ENCODE results near the gene MAP3K12. TPM values are rescaled to one million over a fixed set of nuclear protein-coding genes. Genes with fewer than 3 reads are reported as not detected.

Gene MAP3K12
- polyA plus RNA-seq, 3 donors, result 1.7 to 31.4 (median 2.0) TPM

DNA sequence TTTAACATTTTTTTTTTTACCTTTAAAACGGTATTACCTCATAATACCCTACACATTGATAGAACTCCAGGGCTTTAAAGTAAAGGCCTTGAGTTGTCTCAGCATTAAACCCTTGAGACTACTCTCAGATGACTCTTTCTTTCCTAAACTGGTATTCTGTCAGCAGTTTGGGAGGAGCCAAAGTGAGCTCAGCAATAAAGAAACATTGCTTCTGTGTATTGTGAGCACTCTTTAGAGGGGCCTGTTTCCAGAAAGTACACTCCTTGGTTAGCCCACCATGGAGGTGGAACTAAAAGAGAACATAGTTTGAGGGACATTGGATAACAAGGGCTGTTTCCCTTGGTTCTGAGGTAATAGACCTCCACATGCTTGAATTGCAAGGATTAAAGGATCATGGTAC lies 20.4 kb downstream of the MAP3K12 start:
- Histone ChIP-seq H3K9ac (ENCODE audit: insufficient read depth, low read length, poor library complexity, severe bottlenecking) (no peak overlapping the region), H3K27me3 (ENCODE audit: control insufficient read depth in 2 of 2, insufficient read depth in 2 of 2, low read length in 2 of 2) (no peaks in the 10 kb centered on the region), H3K4me2 (replicated peaks; ENCODE audit: extremely low read depth, low read length, poor library complexity, severe bottlenecking) (no peak overlapping the region), H3K79me2 (ENCODE audit: insufficient read depth, low read length) (peaks cover 45% of the 10 kb centered on the region), H3K9me3 (replicated peaks in 1 of 2; ENCODE audit: control insufficient read depth in 1 of 2, insufficient read depth in 1 of 2, low read length in 2 of 2) (no peaks in the 10 kb centered on the region), H4K20me1 (ENCODE audit: insufficient read depth, low read length) (peaks cover 99% of the 10 kb centered on the region), H3K4me1 (ENCODE audit: control insufficient read depth in 1 of 2, insufficient read depth in 2 of 2, low read length in 2 of 2) (no peaks in the 10 kb centered on the region), H3K36me3 (replicated peaks in 1 of 2; ENCODE audit: control insufficient read depth in 1 of 2, insufficient read depth in 2 of 2, low read length in 2 of 2) (peaks cover 91 to 100% of the 10 kb centered on the region in 2 donors), H2AFZ (ENCODE audit: insufficient read depth, low read depth, low read length, poor library complexity, severe bottlenecking) (no peak overlapping the region), H3K27ac (ENCODE audit: low read depth in 1 of 2, low read length in 2 of 2) (no peak overlapping the region), H3K4me3 (replicated peaks in 1 of 3; ENCODE audit: low read depth in 2 of 3, low read length in 3 of 3) (no peak overlapping the region)
- H3K9me3 Mint-ChIP-seq, result no peaks in the 10 kb centered on the region
- H3K4me3 Mint-ChIP-seq, result no peak overlapping the region
- H3K27ac Mint-ChIP-seq, result no peak overlapping the region
- 86% methylated on average over 1 of the region's 1 CpG for WGBS (ENCODE audit: insufficient coverage)
- peaks cover 69 to 82% of the 10 kb centered on the region in 2 donors for H3K36me3 Mint-ChIP-seq
- H3K27me3 Mint-ChIP-seq (ENCODE audit: low read depth in 3 of 3), result no peaks in the 10 kb centered on the region
- intact Hi-C loops (cut with micrococcal nuclease), result no loop called here
- DNase-seq, result no peak
- TF ChIP-seq, protein P1, sequence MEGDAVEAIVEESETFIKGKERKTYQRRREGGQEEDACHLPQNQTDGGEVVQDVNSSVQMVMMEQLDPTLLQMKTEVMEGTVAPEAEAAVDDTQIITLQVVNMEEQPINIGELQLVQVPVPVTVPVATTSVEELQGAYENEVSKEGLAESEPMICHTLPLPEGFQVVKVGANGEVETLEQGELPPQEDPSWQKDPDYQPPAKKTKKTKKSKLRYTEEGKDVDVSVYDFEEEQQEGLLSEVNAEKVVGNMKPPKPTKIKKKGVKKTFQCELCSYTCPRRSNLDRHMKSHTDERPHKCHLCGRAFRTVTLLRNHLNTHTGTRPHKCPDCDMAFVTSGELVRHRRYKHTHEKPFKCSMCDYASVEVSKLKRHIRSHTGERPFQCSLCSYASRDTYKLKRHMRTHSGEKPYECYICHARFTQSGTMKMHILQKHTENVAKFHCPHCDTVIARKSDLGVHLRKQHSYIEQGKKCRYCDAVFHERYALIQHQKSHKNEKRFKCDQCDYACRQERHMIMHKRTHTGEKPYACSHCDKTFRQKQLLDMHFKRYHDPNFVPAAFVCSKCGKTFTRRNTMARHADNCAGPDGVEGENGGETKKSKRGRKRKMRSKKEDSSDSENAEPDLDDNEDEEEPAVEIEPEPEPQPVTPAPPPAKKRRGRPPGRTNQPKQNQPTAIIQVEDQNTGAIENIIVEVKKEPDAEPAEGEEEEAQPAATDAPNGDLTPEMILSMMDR (IDR thresholded peaks at IDR 0.05), result no peak
- H3K4me1 Mint-ChIP-seq, result no peaks in the 10 kb centered on the region

DNA sequence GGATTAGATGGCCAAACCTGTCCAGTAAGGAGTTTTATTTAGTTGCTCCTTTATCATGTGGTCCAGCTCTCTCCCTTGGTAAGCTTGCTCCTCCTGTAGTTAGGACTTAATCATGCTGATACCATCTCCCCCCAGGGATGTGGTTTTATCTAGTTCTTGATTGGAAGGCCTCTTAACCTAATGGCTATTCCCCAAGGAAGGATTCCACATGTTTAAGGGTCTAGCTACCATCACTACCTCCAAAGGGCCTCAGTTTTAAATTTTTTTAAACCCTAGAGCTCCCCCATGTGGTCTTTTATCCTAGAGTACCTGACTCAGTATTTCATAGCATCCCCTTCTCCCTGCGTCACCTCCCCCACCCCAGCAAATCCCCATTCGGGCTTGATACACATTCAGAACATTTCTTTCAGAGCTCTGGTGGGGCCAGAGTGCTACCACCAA lies 22.5 kb downstream of the MAP3K12 start:
- Histone ChIP-seq H3K9ac (ENCODE audit: insufficient read depth, low read length, poor library complexity, severe bottlenecking) (no peak overlapping the region), H3K36me3 (replicated peaks in 1 of 2; ENCODE audit: control insufficient read depth in 1 of 2, insufficient read depth in 2 of 2, low read length in 2 of 2) (peaks cover 92 to 100% of the 10 kb centered on the region in 2 donors), H3K27ac (ENCODE audit: low read depth in 1 of 2, low read length in 2 of 2) (peak overlapping the region in 1 of 2 donors; percentile 6), H3K79me2 (ENCODE audit: insufficient read depth, low read length) (peaks cover 66% of the 10 kb centered on the region), H3K9me3 (replicated peaks in 1 of 2; ENCODE audit: control insufficient read depth in 1 of 2, insufficient read depth in 1 of 2, low read length in 2 of 2) (no peaks in the 10 kb centered on the region), H3K4me1 (ENCODE audit: control insufficient read depth in 1 of 2, insufficient read depth in 2 of 2, low read length in 2 of 2) (no peaks in the 10 kb centered on the region), H2AFZ (ENCODE audit: insufficient read depth, low read depth, low read length, poor library complexity, severe bottlenecking) (no peak overlapping the region), H4K20me1 (ENCODE audit: insufficient read depth, low read length) (peaks cover 99% of the 10 kb centered on the region), H3K27me3 (ENCODE audit: control insufficient read depth in 2 of 2, insufficient read depth in 2 of 2, low read length in 2 of 2) (no peaks in the 10 kb centered on the region), H3K4me3 (replicated peaks in 1 of 3; ENCODE audit: low read depth in 2 of 3, low read length in 3 of 3) (no peak overlapping the region), H3K4me2 (replicated peaks; ENCODE audit: extremely low read depth, low read length, poor library complexity, severe bottlenecking) (no peak overlapping the region)
- no peak overlapping the region for H3K4me3 Mint-ChIP-seq
- intact Hi-C loops (cut with micrococcal nuclease), result no loop called here
- 70% methylated on average over 2 of the region's 2 CpGs for WGBS (ENCODE audit: insufficient coverage)
- DNase-seq, result no peak
- H3K27me3 Mint-ChIP-seq (ENCODE audit: low read depth in 3 of 3), result no peaks in the 10 kb centered on the region
- TF ChIP-seq, protein P1 (IDR thresholded peaks at IDR 0.05), result peak; percentile 31
- H3K36me3 Mint-ChIP-seq, result peaks cover 76 to 96% of the 10 kb centered on the region in 2 donors
- H3K27ac Mint-ChIP-seq, result peak overlapping the region in 1 of 7 donors; percentile 74
- H3K9me3 Mint-ChIP-seq, result no peaks in the 10 kb centered on the region
- H3K4me1 Mint-ChIP-seq, result no peaks in the 10 kb centered on the region
